ENCODE results near the gene OVCH1.
"Not testable (repeated sequence)": the region's sequence is repeated elsewhere in the genome, so short reads cannot be mapped to it uniquely, and the experiment has no call there.

The OVCH1 gene

DNA sequence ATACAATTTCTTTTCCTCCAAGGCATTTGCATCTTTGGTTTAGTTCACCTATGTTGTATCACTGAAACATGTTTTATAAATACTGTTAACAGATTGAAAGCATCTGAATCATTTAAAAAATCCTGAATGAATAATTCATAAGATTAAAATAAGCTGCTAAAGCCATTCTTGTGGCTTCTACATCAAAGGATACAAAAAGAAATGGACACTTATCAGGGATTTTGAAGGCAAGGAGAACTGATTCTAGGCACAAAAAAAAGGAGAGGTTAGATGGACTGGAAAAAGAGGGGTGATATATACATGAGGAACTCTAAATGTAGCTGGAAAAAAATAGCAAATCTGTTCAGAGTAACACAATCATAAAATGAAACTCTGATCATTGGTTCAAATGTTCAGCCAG is 5.8 kb upstream of the OVCH1 start:
- DNase-seq (ENCODE audit: low read depth in 2 of 2): no peak

DNA sequence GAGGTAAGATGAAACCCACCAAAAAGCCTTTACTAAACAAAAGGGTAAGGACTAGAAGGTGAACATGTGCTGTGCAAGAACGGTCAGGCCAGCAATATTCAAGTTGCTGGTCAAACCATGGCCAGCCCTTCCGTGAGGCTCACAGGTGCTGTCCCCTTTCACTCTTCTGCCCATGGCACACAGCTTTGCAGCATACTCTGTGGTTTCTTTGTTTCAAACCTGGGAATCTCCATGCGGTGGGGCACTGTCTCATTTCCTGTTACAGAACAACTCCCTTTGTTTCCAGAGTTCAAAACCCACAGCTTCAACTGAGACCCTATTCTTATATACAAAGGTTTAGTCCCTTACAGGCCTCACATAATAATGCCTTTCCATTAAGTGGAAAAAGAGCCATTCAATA is 1.7 kb upstream of the OVCH1 start:
- DNase-seq (ENCODE audit: low read depth in 2 of 2): no peak

DNA sequence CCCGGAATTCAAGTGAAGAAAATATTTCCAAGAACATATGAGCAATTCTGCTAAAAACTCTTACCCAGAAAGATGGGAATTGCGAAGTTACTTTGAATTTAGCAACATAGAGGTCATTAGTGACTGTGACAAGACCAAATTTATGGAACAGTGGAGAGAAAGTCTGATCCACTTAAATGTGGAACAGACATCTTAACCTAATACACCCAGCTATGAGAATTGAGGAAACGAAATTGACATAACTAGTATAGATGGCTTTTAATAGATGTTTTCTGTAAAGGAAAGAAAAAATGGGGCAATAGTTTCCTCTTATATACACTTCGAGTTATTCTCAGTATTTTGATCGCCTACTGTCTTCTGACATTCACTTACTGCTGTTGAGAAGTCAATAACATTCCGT is 4.6 kb downstream of the OVCH1 start:
- no peak for DNase-seq (ENCODE audit: low read depth in 2 of 2)

DNA sequence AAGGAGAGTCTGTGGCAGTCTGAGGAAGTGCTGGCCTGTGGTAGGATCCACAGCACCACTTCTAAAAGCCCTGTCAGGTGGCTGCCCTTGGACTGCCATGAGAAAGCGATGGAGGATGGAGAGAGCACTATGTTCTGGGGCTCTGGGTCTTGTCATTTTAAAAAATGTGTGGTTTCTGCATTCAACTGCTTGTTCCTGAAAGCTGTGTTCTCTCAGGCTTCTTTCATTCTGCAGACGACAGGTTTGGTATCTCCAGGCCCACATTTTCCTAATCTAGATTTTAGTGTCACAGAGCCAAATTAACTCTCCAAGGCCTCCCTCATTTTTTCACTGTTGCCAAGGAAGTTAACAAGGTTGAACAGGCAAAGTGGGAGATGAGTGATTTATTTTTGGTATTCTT is 10.5 kb downstream of the OVCH1 start:
- no peak for DNase-seq (ENCODE audit: low read depth in 2 of 2)

DNA sequence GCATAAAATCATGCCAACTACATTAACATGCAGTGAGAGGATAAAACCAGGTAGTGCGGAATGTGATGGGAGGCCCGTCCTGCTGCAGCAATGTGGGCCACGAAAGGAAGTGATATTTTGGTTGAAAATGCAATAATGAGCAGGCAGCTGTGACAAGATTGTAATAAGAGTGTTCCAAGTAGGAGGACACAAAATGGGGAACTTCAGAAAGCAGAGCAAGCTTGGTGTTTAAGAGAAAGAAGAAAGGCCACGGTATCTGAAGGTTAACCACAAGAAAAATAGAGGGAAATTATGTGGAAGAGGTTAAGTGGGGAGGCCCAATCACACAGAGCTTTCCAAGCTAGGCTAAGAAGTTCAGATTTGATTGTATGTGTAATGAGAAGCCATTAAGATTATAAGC is 34.3 kb downstream of the OVCH1 start:
- no peak for DNase-seq (ENCODE audit: low read depth in 2 of 2)

DNA sequence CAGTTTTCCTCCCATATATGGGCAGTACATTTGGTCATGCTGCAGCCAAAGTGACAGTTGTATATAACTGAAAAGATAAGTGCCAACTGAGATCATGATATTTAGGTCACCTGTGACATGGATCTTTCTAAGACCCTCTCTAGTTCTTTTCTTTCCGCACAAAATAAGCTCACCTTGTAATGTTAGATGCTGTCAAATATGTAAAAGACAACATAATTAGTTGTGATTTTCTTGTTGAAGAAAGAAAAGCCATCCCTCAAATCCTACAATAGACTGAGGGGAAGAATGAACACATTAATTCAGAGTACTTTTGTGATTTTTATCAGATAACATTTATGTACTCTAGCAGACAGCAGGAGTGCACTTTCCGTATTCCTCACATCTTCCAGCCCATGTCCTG is 37.4 kb downstream of the OVCH1 start:
- no peak for DNase-seq (ENCODE audit: low read depth in 2 of 2)

DNA sequence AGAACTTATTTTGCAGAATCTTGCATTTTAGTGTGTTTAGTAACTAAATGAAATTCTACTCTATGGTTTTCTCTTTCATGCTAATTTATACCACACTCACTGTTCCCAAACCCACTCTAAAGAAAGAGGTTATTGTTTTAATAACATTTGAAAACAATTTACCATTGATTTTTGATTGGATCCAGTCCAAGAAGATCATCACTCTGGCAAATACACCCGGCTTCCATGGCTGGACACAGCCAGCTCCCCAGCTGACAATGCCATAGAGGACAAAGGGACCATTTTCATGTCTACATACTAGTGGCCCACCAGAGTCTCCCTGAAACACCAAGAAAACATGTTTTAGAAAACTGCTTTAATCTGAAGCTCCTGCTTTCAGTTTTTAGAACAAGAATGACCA is 42.4 kb downstream of the OVCH1 start:
- DNase-seq (ENCODE audit: low read depth in 2 of 2): no peak

DNA sequence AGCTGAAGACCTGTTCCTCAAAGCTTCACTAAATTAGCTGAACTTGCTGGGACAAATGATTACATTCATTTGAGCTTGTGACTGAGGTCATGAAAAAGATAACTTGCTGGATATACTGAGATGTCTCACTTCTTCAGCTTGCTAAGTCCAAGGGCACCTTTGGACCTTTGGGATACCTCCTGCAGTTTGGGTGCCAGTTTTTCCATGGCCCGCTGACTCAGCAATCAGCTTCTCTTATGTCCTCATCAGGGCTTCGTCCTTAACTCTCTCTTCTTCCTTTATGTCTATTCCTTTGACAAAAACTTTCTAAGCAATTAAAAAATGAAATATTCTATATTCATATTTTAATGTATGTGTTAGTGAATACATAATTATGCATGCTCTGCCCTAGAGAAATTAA is 45.6 kb downstream of the OVCH1 start:
- no peak for DNase-seq (ENCODE audit: low read depth in 2 of 2)

DNA sequence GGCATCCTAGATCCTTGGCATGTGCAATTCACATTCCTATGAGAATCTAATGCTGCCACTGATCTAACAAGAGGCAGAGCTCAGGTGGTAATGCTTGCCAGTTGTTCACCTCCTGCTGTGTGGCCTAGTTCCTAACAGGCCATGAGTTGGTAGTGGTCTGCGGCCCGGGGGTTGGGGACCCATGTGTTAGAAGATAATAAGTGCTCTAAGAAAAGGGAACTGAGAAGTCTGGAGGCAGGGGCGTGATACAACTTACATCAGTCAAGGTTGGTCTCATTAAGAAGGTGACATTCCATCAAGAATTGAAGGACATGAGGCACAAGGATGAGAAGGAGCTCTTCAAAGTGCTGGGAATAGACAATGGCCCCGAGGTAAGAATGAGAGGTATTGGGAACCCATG is 49.3 kb downstream of the OVCH1 start:
- no peak for DNase-seq (ENCODE audit: low read depth in 2 of 2)

DNA sequence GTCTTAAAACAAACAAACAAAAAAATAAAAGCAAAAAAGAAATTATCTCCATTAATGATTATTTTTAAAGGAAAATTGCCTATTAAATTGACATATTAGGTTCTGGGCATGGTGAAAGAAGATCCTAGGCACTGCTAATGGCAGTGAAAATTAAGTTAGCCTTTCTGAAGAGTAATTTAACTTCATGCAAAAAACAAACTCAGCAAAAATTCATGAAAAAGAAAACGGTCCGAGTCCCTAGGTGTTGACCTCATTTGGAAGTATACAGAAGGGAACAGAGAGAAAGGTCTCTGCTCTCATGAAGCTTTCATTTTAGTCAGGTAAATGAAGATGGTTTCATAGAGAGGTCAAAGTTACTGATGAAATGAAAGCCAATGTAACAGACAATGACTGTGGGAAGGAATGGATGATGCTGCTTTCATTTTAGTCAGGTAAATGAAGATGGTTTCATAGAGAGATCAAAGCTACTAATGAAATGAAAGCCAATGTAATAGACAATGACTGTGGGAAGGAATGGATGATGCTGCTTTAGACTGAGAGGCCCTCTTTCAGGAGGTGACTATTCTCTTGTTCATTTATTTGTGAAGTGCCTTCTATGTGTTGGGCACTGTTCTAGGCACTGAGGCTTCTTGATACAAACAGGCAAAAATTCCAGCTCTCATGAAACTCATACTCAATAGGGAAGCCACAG is 50.1 kb downstream of the OVCH1 start:
- DNase-seq (ENCODE audit: low read depth in 2 of 2): no peak

DNA sequence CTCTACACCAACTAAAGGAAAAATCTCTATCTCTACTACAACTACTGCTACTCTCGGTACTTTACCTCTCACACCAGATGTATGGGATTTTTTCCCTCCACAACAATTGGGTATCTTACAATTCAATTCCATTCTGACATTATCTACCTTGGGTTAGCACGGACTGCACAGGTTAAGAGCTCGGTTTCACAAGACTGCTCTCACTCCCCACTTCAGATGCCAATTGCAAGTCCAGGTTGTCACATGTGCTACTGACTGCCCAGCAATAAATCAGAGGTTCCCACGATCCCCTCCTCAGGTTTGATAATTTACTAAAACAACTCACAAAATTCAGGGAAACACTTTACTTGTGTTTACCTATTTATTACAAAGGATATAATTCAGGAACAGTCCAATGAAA is 58.0 kb downstream of the OVCH1 start:
- DNase-seq (ENCODE audit: low read depth in 2 of 2): no peak

DNA sequence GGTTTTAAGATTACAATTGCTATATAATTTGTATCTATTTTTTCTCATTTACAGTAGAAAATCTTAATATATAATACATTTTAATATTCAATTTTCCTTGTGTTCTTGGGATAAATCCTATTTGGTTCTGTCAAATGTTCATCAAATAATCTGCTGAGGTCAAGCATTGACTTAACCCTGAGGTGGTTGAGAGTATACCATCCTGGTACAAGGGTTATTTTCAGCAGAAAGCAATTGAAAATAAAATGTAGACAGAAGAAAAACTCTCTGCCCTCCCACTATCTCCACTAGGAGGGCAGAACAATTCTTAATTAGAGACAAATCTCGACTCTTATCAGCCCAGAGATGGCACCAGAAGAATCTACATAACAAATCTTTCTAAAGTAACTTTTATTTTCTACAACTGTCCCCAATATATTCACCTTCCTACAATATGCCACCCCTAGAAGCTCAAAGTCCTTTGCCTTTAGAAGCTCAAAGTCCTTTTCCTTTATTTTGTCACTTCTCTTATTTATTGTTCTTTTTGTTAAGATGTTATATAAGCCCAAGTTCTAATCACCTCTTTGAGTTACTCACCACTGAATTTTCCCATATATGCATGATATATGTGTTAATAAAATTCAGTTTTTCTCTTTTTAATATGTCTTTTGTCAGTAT is 58.6 kb downstream of the OVCH1 start:
- no peak for DNase-seq (ENCODE audit: low read depth in 2 of 2)

DNA sequence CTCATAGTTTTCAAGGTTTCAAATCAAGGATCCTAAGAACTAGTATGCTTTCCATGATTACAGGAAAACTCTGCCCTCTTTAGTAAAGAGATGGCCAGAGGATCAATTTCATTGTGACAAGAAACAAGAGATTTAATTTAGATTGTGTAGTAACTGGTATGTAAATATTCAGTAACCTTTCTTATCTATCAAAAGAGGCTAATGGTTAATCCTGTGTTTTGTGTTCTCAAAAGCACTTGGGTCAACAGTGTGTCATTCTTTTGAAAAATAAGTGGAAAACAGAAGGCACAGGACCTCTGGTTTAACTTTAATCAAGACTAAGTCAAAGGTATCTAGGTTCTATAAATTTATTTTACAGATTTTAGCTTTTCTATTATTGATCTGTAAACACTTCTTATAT is 59.9 kb downstream of the OVCH1 start:
- DNase-seq (ENCODE audit: low read depth in 2 of 2): no peak

DNA sequence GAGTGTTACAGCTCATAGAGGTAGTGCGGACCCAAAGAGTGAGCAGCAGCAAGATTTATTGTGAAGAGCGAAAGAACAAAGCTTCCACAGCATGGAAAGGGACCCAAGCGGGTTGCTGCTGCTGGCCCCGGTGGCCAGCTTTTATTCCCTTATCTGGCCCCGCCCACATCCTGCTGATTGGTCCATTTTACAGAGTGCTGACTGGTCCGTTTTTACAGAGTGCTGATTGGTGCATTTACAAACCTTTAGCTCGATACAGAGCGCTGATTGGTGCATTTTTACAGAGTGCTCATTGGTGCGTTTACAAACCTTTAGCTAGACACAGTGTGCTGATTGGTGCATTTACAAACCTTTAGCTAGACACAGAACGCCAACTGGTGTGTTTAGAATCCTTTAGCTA is 60.7 kb downstream of the OVCH1 start:
- not testable (repeated sequence) for DNase-seq (ENCODE audit: low read depth in 2 of 2)

DNA sequence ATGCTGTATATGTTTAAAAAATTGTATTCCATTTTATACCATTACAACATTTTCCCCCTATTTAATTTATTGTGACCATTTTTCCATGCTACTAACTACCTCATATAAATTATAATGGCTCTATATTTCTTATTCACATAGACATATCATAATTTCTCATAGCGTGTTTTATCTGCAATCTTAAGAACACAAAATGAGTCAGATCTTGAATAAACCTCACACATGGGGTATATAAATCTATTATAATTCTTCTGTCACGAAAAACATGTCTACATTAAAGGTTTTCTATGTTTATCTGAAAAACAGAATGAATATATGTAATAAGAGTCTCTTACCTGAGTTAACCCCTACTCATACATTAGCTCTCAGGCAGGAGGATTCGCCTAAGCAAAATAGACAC is 66.0 kb downstream of the OVCH1 start:
- DNase-seq (ENCODE audit: low read depth in 2 of 2): no peak

DNA sequence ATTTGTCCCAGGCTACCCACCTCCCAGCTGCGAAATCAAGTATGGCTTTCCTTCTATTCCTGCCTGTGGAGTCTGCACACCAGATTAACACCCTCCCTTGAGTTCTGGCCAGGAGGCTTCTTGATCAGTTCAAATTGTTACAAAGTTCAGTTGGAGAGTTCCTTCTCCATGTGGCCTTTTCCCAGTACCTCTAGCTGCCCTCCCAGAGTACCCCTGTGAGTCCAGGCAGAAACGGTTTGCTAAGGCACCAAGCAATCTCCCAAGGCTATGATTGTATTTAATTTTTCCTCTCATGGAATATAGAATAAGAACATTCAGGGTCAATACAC is 66.8 kb downstream of the OVCH1 start:
- no peak for DNase-seq (ENCODE audit: low read depth in 2 of 2)

DNA sequence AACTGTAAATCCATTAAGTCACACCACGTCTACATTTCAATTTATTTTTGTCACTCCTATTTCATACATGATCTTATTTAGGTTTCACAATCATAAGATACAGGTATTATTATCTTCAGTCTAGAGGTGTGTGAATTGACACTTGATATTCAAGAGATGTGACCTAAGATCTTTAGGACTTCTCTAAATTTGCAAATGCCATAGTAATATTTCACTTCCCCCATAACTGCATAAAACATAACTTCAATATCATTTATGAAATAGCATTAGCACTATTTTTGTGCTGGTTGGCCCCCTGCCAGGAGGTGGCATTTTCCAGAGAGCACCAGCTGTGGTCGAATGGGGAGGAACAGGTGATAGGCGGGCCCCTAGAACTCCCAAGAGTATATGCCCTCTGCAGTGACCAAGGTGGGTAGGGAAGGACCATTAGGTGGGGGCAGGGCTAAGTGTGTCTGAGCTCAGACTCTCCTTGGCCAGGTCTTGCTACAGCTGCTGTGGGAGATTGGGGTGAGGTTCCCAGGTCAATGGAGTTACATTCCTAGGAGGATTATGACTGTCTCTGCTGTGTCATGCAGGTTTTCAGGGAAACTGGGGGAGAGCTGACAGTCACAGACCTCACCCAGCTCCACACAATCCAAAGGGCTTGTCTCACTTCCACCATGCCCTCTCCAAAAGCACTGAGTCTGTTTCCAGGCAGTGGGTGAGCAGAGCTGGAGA is 67.3 kb downstream of the OVCH1 start:
- DNase-seq (ENCODE audit: low read depth in 2 of 2): no peak

DNA sequence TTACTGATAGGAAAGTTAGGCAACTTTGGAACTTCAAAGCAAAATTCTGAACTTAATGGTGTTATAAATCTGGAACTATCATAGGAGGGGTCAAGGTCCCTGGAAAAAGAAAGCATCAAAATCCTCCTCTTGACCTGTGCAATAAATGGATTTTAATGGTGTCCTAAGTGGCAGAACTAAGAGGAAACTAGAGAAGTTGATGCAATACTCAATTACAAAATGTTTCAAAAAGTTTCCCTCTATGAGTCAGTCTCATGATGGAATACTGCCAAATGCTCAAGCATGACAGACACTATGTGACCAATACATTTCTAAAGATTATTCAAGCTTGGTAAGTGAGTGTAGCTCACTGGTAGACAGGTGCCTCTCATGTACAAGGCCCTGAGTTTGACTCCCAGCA is 68.9 kb downstream of the OVCH1 start:
- DNase-seq (ENCODE audit: low read depth in 2 of 2): no peak

DNA sequence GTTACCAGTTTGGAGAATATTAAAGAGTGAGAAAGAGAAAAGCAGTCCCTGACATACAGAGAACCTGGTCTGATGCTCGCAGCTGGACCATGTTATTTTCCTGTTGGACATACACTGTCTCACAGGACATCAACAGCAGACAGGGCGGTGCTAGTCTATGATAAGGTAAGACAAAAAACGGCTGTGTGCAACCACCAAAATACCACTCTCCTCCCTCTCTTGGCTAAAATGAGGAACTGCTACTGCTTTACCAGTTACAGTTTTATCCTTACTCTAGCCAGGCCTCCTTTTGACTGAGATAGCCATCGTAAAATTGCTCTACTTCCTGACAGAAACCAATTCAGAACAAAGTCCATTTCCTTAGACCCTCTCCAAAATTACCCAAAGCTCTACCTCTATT is 69.5 kb downstream of the OVCH1 start:
- DNase-seq (ENCODE audit: low read depth in 2 of 2): no peak

DNA sequence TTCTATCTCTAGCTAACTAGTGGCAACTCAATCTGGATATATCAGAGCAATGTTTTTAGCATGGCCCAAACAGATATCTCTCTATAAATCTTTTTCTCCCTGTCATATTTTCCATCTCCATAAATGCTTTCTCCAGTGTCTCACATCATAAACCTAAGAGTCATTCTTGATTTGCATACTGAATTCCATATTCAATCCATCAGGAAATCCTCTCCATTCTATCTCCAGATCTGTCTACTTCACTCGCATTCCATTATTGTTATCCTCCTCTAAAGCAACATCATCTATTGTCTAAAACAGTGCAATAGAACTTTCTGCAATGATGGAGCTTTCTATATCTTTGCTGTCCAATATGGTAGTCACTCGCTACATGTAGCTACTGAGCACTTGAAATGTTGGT is 71.0 kb downstream of the OVCH1 start:
- DNase-seq (ENCODE audit: low read depth in 2 of 2): no peak

DNA sequence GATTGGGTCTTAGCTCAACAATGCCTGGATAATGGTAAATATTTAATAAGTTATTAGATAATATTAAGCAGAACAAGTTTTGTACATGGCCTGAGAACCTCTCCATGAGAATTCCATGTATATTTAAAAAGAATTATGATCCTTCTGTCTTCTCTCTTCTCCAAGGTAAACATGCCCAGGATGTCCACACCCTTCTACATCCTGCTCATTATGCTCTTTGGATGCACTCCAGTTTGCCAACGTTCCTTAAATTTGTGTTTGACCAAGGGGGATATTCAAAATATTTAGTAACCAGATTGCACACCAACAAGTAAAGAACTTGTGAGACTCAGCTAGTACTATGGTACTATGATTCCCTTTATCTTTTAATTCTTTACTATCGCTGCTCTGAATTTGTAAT is 71.8 kb downstream of the OVCH1 start:
- DNase-seq (ENCODE audit: low read depth in 2 of 2): no peak

DNA sequence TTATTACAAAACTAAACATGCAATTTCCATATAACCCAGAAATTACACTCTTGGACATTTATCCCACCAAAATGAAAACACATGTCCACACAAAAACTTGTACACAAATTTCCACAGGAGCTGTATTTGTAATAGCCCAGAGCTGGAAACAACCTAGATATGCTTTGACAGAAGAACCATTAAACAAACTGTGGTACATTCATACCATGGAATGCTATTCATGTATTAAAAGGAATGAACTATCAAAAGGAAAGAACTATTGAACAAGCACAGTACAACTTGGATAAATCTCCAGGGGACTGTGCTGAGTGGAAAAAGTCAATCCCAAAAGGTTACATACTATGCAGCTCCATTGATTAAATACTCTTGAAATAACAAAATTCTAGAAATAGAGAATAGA is 80.7 kb downstream of the OVCH1 start:
- DNase-seq (ENCODE audit: low read depth in 2 of 2): no peak

DNA sequence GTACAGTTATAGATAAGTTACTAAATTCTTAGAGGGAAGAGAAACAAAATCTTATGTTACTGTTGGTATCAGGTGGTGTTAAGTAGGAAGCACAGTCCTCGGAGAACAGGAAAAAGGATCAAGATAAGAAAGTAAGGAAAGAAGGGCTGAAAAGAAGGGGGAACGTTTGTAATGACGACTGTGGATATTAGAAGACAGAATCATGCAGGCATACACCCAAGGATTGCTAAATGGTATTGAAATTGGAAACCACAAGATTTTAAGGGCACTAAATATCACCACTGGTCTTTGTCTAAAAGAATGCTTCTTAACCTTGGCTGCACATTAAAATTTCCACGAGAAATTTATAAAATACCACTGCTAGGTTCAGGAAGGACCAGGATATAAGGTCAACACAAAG is 82.4 kb downstream of the OVCH1 start:
- DNase-seq (ENCODE audit: low read depth in 2 of 2): no peak

DNA sequence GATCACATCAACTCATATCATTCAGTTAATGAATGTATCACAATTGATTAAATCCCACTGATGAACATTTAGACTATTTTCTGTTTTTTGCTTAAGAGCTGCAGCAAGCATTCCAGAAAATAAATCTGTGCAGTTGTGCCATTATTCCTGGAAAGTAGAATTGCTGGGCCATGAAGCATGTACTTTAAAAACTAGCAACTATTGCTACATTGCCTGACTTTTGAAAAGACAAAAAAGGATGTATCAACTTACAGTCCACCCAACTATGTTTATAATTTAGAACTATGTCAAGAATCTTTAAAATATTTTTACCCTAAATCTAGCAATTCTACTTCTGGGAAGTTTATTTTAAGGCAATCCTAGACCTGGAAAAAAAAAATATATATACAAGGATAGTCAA is 83.1 kb downstream of the OVCH1 start:
- DNase-seq (ENCODE audit: low read depth in 2 of 2): no peak
